Measurements from ENCODE around the gene CACNA1G. TPM values are rescaled to one million over a fixed set of nuclear protein-coding genes. Genes with fewer than 3 reads are reported as not detected.

The CACNA1G gene
- total RNA-seq, 1 experiment from 2014 or later = not detected

GRCh38 chr17:50618941-50619340 lies 58.4 kb downstream of the CACNA1G start:
- Mint-ChIP-seq H3K9me3 (ENCODE audit: unreplicated experiment) (no peaks in the 10 kb centered on the region), H3K4me3 (ENCODE audit: unreplicated experiment) (no peak overlapping the region), H3K27ac (ENCODE audit: low read depth, unreplicated experiment) (no peak overlapping the region), H3K36me3 (ENCODE audit: insufficient read depth, unreplicated experiment) (no peaks in the 10 kb centered on the region), H3K4me1 (ENCODE audit: insufficient read depth, unreplicated experiment) (peaks cover 18% of the 10 kb centered on the region), H3K27me3 (ENCODE audit: insufficient read depth, unreplicated experiment) (no peaks in the 10 kb centered on the region)
- no peak for DNase-seq (ENCODE audit: unreplicated experiment)
- ChIA-PET POLR2A (interaction anchor here (0.7 kb wide), 1 partner anchor 67 kb away, joined by 3 read pairs; no protein-coding TSS in a partner anchor), CTCF (interaction anchor here (2.2 kb wide), 1 partner anchor 12 kb away, joined by 12 read pairs; no protein-coding TSS in a partner anchor)
- no TSS peak for BruUV-seq (replicated peaks)
- no peak for TF ChIP-seq CTCF (IDR thresholded peaks at IDR 0.05; ENCODE audit: unreplicated experiment)
- intact Hi-C loops (cut with micrococcal nuclease) = no loop called here

GRCh38 chr17:50619489-50619888 lies 59.0 kb downstream of the CACNA1G start:
- no peak overlapping the region for H3K27ac Mint-ChIP-seq (ENCODE audit: low read depth, unreplicated experiment)
- TF ChIP-seq CTCF (IDR thresholded peaks at IDR 0.05; ENCODE audit: unreplicated experiment) = no peak
- CTCF ChIA-PET = interaction anchor here (1.3 to 2.2 kb wide), 2 partner anchors 11 to 76 kb away, joined by 6 to 12 read pairs; no protein-coding TSS in a partner anchor

GRCh38 chr17:50620237-50620636 lies 59.7 kb downstream of the CACNA1G start:
- no peaks in the 10 kb centered on the region for H3K36me3 Mint-ChIP-seq (ENCODE audit: insufficient read depth, unreplicated experiment)
- POLR2A ChIA-PET = no interaction called here
- no peak for TF ChIP-seq CTCF (IDR thresholded peaks at IDR 0.05; ENCODE audit: unreplicated experiment)
- H3K4me3 Mint-ChIP-seq (ENCODE audit: unreplicated experiment) = no peak overlapping the region
- BruUV-seq (replicated peaks) = no TSS peak
- no peaks in the 10 kb centered on the region for H3K9me3 Mint-ChIP-seq (ENCODE audit: unreplicated experiment)
- intact Hi-C loops (cut with micrococcal nuclease) = no loop called here
- H3K27ac Mint-ChIP-seq (ENCODE audit: low read depth, unreplicated experiment) = no peak overlapping the region
- DNase-seq (ENCODE audit: unreplicated experiment) = no peak
- H3K27me3 Mint-ChIP-seq (ENCODE audit: insufficient read depth, unreplicated experiment) = no peaks in the 10 kb centered on the region
- CTCF ChIA-PET = interaction anchor here (1.3 to 2.2 kb wide), 2 partner anchors 10 to 75 kb away, joined by 6 to 12 read pairs; no protein-coding TSS in a partner anchor
- peaks cover 18% of the 10 kb centered on the region for H3K4me1 Mint-ChIP-seq (ENCODE audit: insufficient read depth, unreplicated experiment)

More at GRCh38 chr17:50619489-50619888, 59.0 kb downstream of the CACNA1G start:
- Mint-ChIP-seq H3K4me1 (ENCODE audit: insufficient read depth, unreplicated experiment) (peaks cover 18% of the 10 kb centered on the region), H3K9me3 (ENCODE audit: unreplicated experiment) (no peaks in the 10 kb centered on the region), H3K27me3 (ENCODE audit: insufficient read depth, unreplicated experiment) (no peaks in the 10 kb centered on the region), H3K36me3 (ENCODE audit: insufficient read depth, unreplicated experiment) (no peaks in the 10 kb centered on the region), H3K4me3 (ENCODE audit: unreplicated experiment) (no peak overlapping the region)
- no peak for DNase-seq (ENCODE audit: unreplicated experiment)
- POLR2A ChIA-PET = no interaction called here
- no TSS peak for BruUV-seq (replicated peaks)
- intact Hi-C loops (cut with micrococcal nuclease) = no loop called here

- Mint-ChIP-seq H3K9me3 (ENCODE audit: unreplicated experiment) (no peaks in the 10 kb centered on the region), H3K4me3 (ENCODE audit: unreplicated experiment) (no peak overlapping the region), H3K27me3 (ENCODE audit: insufficient read depth, unreplicated experiment) (no peaks in the 10 kb centered on the region), H3K27ac (ENCODE audit: low read depth, unreplicated experiment) (no peak overlapping the region), H3K4me1 (ENCODE audit: insufficient read depth, unreplicated experiment) (peaks cover 18% of the 10 kb centered on the region), H3K36me3 (ENCODE audit: insufficient read depth, unreplicated experiment) (no peaks in the 10 kb centered on the region)
- POLR2A ChIA-PET = no interaction called here
- CTCF ChIA-PET = interaction anchor here (0.6 to 1.3 kb wide), 2 partner anchors 74 to 75 kb away, joined by 3 to 6 read pairs; no protein-coding TSS in a partner anchor
- no peak for TF ChIP-seq CTCF (IDR thresholded peaks at IDR 0.05; ENCODE audit: unreplicated experiment)
- BruUV-seq (replicated peaks) = no TSS peak
- DNase-seq (ENCODE audit: unreplicated experiment) = no peak
- intact Hi-C loops (cut with micrococcal nuclease) = no loop called here
These were observed 60.3 kb downstream of the CACNA1G start for GRCh38 chr17:50620858-50621257.

Measured in MCF 10A (cell line).